K562 (cell line): Measurements from ENCODE around the gene FSCN2. TPM values are rescaled to one million over a fixed set of nuclear protein-coding genes. Genes with fewer than 3 reads are reported as not detected.

Experiments used
- CHD7 ChIP-seq: fragments of 200-600 bp; sonication (generic); IDR thresholded peaks from one replicate; pipeline ENCODE4 v1.6.1; 2012; ENCODE audit warnings: mild to moderate bottlenecking, low read depth, low read length, inconsistent platforms
- CREB1 ChIP-seq, 2 experiments: sonication (generic) in 1 of 2; formaldehyde crosslinking in 1 of 2; IDR thresholded peaks; 2 replicates each; pipeline versions ENCODE4 v1.6.1 to v1.8.0; 2012 to 2022; ENCODE audit warnings: inconsistent platforms in 1 of 2, mild to moderate bottlenecking in 1 of 2, missing genetic modification reagents in 1 of 2, moderate library complexity in 1 of 2
- E4F1 ChIP-seq: fragments of 250-450 bp; sonication (Bioruptor Pico); IDR thresholded peaks from 2 replicates; pipeline ENCODE4 v1.5.0; 2021; ENCODE audit warnings: mild to moderate bottlenecking, borderline replicate concordance
- ELF2 ChIP-seq: fragments of 250-450 bp; sonication (Bioruptor Pico); IDR thresholded peaks from 2 replicates; pipeline ENCODE4 v1.5.0; 2021; ENCODE audit warnings: mild to moderate bottlenecking
- HDAC3 ChIP-seq: fragments of 450-650 bp; IDR thresholded peaks from 2 replicates; pipeline ENCODE4 v1.6.1; 2018; ENCODE audit warnings: borderline replicate concordance, mild to moderate bottlenecking, moderate library complexity; ENCODE audit not compliant: partially characterized antibody
- HNRNPUL1 ChIP-seq: fragments of 200-400 bp; formaldehyde crosslinking; IDR thresholded peaks from 2 replicates; pipeline ENCODE4 v1.6.1; 2017; ENCODE audit warnings: low read length
- MAFK ChIP-seq: IDR thresholded peaks from 2 replicates; pipeline ENCODE4 v1.6.1; 2011; ENCODE audit warnings: low read length, improper control_type of control experiment
- NFYB ChIP-seq: IDR thresholded peaks from 2 replicates; pipeline ENCODE4 v1.6.1; 2011; ENCODE audit warnings: mild to moderate bottlenecking, moderate library complexity; ENCODE audit not compliant: insufficient read length; ENCODE audit errors: extremely low read depth
- POLR2AphosphoS5 ChIP-seq: IDR thresholded peaks from 2 replicates; pipeline ENCODE4 v1.6.1; 2011; ENCODE audit warnings: mild to moderate bottlenecking, low read depth, low read length, moderate library complexity; ENCODE audit not compliant: control insufficient read depth, insufficient read depth
- USF2 ChIP-seq: sonication (generic); formaldehyde crosslinking; IDR thresholded peaks from 2 replicates; pipeline ENCODE4 v1.5.0; 2020; ENCODE audit warnings: missing genetic modification reagents
- ZC3H4 ChIP-seq: sonication (generic); formaldehyde crosslinking; IDR thresholded peaks from 2 replicates; pipeline ENCODE4 v1.9.0; 2021; ENCODE audit warnings: missing genetic modification reagents, borderline replicate concordance
- polyA plus RNA-seq, 8 experiments: library from polyadenylated mRNA; depleted of rRNA in 4 of 8; stranded (reverse) in 5 of 8; unstranded in 3 of 8; fragments of >200 nt; fragmentation: Nextera tagmentation in 2 of 8; fragmentation: Illumina TruSeq in 1 of 8; extraction: Ambion mirVana in 2 of 8; extraction: Trizol in 1 of 8; gene quantifications; 2 replicates each; pipeline versions ENCODE4 v1.2.1 to v1.2.3, GENCODE V29; 2011 to 2014; ENCODE audit warnings: inconsistent platforms in 1 of 8, missing spikeins in 1 of 8
- total RNA-seq, 7 experiments: library from RNA; depleted of rRNA in 6 of 7; stranded (reverse); fragments of >200 nt in 6 of 7; fragmentation: Illumina TruSeq in 2 of 7; extraction: Trizol in 2 of 7; gene quantifications; 2 replicates each; pipeline versions ENCODE4 v1.2.1 to v1.2.3, GENCODE V29; 2011 to 2021; ENCODE audit warnings: low replicate concordance in 1 of 7

Gene FSCN2
- total and polyA plus RNA-seq, 9 of the 15 experiments (the other 6 are each of a cell fraction or from before 2014, with no cell fraction given), result 0.08 TPM; not detected in 8

- TF ChIP-seq HNRNPUL1 (no peak), E4F1 (no peak), MAFK (no peak), CREB1 (IDR thresholded peaks at IDR 0.05) (no peak), CREB1 (CRISPR knock-in tag; IDR thresholded peaks at IDR 0.05) (no peak), USF2 (CRISPR knock-in tag) (no peak), ZC3H4 (no peak), ELF2 (CRISPR knock-in tag) (no peak), POLR2AphosphoS5 (no peak), HDAC3 (no peak), CHD7 (no peak), NFYB (no peak)
These were observed 13.2 kb upstream of the FSCN2 start (continued) for GRCh38 chr17:81514739-81515529.
